HG02852 (cell line): ENCODE results near the gene CYP26C1.

Experiments
- ATAC-seq: cut with Tn5 transposase; IDR thresholded peaks from one replicate; pipeline ENCODE4 v1.9.1; 2021; ENCODE audit warnings: mild to moderate bottlenecking, moderate library complexity; ENCODE audit not compliant: unreplicated experiment

CYP26C1 gene

GRCh38 chr10:93063977-93064660, 3.5 kb downstream of the CYP26C1 start:
- no peak for ATAC-seq

GRCh38 chr10:93064874-93065660, 4.5 kb downstream of the CYP26C1 start:
- ATAC-seq: no peak

GRCh38 chr10:93065675-93066543, 5.3 kb downstream of the CYP26C1 start:
- ATAC-seq: no peak

GRCh38 chr10:93066544-93066913, 5.9 kb downstream of the CYP26C1 start:
- ATAC-seq: no peak

GRCh38 chr10:93067443-93068365, 7.1 kb downstream of the CYP26C1 start:
- no peak for ATAC-seq

GRCh38 chr10:93068411-93069244, 8.0 kb downstream of the CYP26C1 start:
- ATAC-seq: no peak

- no peak for ATAC-seq
Observed at GRCh38 chr10:93069245-93069561, 8.6 kb downstream of the CYP26C1 start.

- no peak for ATAC-seq
Observed at GRCh38 chr10:93070378-93071176, 10.0 kb downstream of the CYP26C1 start.

- ATAC-seq: no peak
Observed at GRCh38 chr10:93071177-93071472, 10.5 kb downstream of the CYP26C1 start.

GRCh38 chr10:93071674-93072224, 11.2 kb downstream of the CYP26C1 start:
- ATAC-seq: no peak

- no peak for ATAC-seq
Observed at GRCh38 chr10:93072225-93072712, 11.7 kb downstream of the CYP26C1 start.

- ATAC-seq: no peak
Observed at GRCh38 chr10:93072713-93073538, 12.3 kb downstream of the CYP26C1 start.

- no peak for ATAC-seq
Observed at GRCh38 chr10:93073539-93074146, 13.0 kb downstream of the CYP26C1 start, which contains the start of gene CYP26A1. Gene CYP26A1, plus strand, starts transcription at chr10:93073893. Its CDS starts 42 bp downstream, at chr10:93073935.

- no peak for ATAC-seq
Observed at GRCh38 chr10:93074147-93074596, 13.6 kb downstream of the CYP26C1 start.

- ATAC-seq: no peak
Observed at GRCh38 chr10:93074597-93075368, 14.2 kb downstream of the CYP26C1 start.
